GM19239 (cell line): ENCODE data around the gene GANC.
"Not testable (repeated sequence)": the region's sequence is repeated elsewhere in the genome, so short reads cannot be mapped to it uniquely, and the experiment has no call there.

Experiments used
- DNase-seq: peaks from one replicate; pipeline ENCODE4 v3.0.0; 2011; ENCODE audit warnings: low spot score; ENCODE audit not compliant: insufficient read length
- FAIRE-seq: peaks from 2 replicates; lab custom pipeline; 2011; peaks lifted over from hg19 to GRCh38; lab: Jason Lieb, UNC

The GANC gene

GRCh38 chr15:42279234-42279723 is 6.3 kb downstream of the GANC start:
- FAIRE-seq (no peak), DNase-seq (no peak)

DNA sequence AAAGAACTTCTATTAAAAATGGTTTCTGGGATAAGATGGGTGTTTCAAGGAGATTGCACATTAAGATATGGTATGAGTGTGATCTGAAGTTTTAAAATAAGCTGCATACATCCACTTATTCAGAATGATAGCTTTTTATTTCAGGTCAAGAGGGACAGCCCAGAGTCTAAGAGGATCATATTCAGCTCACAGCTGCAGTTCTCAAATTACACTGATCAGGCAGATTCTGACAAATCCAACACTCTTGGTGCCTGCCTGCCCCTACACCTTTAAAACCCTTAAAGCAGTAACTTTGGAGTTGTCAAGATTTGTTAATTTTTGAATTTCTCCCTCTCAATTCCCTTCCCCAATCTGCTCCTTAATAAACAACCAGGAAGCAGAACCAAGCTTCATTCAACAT is 9.3 kb downstream of the GANC start:
- FAIRE-seq (no peak), DNase-seq (no peak)

DNA sequence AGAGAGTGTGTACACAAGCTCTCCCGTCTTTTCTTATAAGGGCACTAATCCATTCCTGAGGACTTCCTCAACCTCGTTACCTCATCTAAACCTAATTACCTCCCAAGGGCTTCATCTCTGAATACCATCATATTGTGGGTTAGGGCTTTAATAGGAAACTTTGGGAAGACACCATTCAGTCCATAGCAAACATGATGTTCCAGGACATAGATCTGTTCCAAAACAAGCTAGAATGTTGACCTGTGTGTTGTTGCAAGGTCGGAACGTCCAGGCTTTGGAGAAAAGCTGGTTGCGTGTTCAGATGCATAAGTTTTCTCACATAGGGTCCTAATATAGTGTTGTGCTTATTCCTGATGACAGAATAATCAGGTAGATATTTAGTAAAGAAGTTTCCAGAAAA is 9.9 kb downstream of the GANC start:
- FAIRE-seq (no peak), DNase-seq (no peak)

DNA sequence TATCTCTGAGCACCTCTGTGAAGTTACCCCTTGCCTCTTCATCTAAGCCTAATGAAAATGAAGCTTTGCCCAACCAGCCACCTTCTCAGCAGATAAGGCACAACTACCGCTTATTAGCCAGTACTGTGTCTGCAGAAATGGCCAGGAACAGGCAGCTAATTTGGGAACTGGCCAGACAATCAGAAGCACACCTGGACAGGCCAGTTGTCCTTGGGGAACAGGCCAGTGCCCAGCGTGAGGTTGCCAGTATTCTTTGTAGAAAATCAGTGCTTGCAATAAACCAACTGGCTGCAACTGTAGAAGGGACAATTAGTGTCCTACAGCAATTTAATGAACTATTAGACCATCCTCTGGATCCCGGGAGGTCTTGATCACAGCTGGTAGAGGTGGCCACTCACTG is 10.7 kb downstream of the GANC start:
- no peak for FAIRE-seq
- DNase-seq, result no peak

GRCh38 chr15:42284551-42284950 is 11.6 kb downstream of the GANC start:
- DNase-seq (no peak), FAIRE-seq (no peak)

GRCh38 chr15:42285034-42285433 is 12.0 kb downstream of the GANC start:
- DNase-seq (no peak), FAIRE-seq (no peak)

DNA sequence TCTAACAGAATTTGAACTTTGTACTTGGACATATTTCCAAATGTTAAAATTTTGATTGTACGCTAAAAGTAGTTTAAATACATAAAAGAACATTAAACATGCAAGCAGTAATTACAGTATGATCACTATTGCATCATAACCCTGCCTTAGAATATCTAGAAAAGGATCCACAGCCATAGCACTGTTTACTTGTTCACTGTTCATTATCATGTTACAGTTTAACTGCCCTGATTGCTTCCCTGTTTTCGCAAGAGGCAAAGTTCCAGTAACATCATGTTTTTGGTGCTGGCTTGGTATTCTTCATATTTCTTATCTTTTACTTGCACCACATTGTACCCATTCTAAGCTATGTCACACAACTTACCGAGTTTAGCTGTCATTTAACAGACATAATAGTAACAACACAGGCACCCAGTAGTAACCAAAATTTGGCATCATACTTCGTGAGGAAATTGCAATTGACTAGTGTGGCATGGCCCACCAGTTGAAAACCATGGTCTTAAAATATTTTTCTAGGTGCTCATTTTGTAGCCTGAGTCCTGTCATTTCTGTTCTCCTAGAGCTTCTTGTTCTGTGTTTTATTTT is 13.5 kb downstream of the GANC start:
- DNase-seq (no peak), FAIRE-seq (no peak)

GRCh38 chr15:42287931-42288330 is 14.9 kb downstream of the GANC start:
- DNase-seq (no peak), FAIRE-seq (no peak)

DNA sequence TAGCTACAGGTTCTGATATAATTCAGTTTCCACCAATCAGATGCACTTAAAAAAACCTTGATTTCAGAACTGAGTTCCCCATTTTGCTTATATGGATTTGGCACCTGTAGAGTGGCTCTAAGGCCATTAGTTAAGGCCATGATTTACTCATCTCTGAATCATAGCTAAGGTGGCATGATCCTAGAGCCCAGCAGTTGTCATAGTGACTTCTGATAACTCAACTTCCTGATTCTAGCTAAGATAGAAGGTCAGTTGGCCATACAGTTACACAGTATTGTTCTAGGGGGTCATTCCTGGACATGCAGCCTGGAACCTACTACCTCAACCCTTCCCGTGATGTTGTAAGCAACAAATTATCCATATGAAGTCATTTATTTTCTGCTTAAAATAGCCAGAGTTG is 16.2 kb downstream of the GANC start:
- DNase-seq (no peak), FAIRE-seq (no peak)

GRCh38 chr15:42301004-42301403 is 28.0 kb downstream of the GANC start:
- FAIRE-seq, DNase-seq: not testable (repeated sequence)

DNA sequence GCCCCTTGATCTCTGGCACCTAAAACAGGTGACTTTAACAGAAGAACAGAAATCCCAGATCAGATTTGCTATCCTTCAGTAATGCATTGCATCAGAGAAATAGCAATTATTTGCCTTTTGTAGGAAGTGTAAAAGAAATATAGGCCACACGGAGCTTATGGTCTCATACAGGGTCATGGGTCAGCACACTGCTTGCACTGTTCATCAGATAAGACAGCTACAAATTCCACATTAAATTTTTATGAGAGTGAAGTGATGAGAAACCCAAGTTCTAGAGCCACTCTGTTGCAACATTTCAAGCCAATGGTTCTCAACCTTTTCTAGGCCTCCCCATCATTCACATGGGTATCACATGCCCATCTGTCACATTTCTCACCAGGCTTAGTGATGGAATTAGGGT is 33.7 kb downstream of the GANC start:
- FAIRE-seq (no peak), DNase-seq (no peak)

GRCh38 chr15:42313463-42313862 is 40.5 kb downstream of the GANC start:
- DNase-seq, result no peak
- FAIRE-seq, result no peak

- no peak for FAIRE-seq
Measured at GRCh38 chr15:42314818-42315217, 41.8 kb downstream of the GANC start.

DNA sequence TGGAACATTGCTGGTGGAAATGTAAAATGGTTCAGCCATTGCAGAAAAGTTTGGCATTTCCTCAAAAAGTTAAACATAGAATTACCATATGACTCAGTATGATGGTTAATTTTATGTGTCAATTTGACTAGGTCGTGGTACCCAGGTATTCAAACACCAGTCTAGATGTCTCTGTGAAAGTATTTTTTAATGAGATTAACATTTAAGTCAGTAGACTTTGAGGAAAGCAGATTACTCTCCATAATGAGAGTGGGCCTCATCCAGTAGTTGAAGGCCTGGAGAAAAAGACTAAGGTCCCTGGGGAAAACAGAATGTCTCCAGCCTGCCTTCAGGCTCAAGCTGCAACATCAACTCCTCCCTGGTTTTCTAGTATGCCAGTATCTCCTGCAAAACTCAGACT is 42.5 kb downstream of the GANC start:
- DNase-seq (no peak), FAIRE-seq (no peak)

More at GRCh38 chr15:42314818-42315217, 41.8 kb downstream of the GANC start:
- DNase-seq, result no peak

GRCh38 chr15:42316282-42316805 is 43.3 kb downstream of the GANC start:
- not testable (repeated sequence) for FAIRE-seq, DNase-seq

- no peak for DNase-seq
- FAIRE-seq, result no peak
Measured at GRCh38 chr15:42319206-42319605, 46.2 kb downstream of the GANC start.

GRCh38 chr15:42324308-42324707 is 51.3 kb downstream of the GANC start:
- DNase-seq (no peak), FAIRE-seq (no peak)

- DNase-seq (no peak), FAIRE-seq (no peak)
Measured at GRCh38 chr15:42329161-42329560, 56.2 kb downstream of the GANC start.

- FAIRE-seq (no peak), DNase-seq (no peak)
Measured at GRCh38 chr15:42329992-42330391, 57.0 kb downstream of the GANC start.

GRCh38 chr15:42331235-42331634 is 58.2 kb downstream of the GANC start:
- DNase-seq (no peak), FAIRE-seq (no peak)

DNA sequence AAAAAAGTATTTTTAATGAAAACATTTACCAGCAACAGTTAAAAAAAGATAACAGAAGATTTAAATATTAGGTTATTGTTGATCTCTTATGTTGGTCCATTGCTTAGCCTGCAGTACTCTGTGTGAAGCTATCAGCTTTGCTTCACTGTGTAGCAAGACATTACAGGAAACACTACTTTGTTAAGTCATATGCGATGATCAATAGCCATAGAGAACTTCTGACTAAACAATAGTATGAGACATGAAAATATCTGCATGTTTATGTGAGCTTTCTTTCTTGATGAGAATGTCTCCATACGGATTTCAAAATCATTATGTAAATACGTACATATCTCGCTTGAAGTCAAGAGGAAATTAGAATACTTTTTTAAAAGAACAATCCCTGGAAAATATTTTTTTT is 59.3 kb downstream of the GANC start:
- FAIRE-seq, result no peak
- no peak for DNase-seq

DNA sequence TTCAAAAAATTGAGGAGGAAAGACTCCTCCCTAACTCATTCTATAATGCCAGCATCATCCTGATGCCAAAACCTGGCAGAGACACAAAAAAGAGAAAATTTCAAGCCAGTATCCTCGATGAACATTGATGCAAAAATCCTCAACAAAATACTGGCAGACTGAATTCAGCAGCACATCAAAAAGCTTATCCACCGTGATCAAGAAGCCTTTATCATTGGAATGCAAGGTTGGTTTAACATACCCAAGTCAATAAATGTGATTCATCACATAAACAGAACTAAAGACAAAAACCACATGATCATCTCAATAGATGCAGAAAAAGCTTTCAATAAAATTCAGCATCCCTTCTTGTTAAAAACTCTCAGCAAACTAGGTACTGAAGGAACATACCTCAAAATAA is 62.1 kb downstream of the GANC start:
- DNase-seq (no peak), FAIRE-seq (no peak)
